ENCODE results near the gene MKI67. TPM values are rescaled to one million over a fixed set of nuclear protein-coding genes. Genes with fewer than 3 reads are reported as not detected.
"Not testable (repeated sequence)": the region's sequence is repeated elsewhere in the genome, so short reads cannot be mapped to it uniquely, and the experiment has no call there.

Gene MKI67
- total RNA-seq, 1 donor from 2014 or later: 40.6 TPM

DNA sequence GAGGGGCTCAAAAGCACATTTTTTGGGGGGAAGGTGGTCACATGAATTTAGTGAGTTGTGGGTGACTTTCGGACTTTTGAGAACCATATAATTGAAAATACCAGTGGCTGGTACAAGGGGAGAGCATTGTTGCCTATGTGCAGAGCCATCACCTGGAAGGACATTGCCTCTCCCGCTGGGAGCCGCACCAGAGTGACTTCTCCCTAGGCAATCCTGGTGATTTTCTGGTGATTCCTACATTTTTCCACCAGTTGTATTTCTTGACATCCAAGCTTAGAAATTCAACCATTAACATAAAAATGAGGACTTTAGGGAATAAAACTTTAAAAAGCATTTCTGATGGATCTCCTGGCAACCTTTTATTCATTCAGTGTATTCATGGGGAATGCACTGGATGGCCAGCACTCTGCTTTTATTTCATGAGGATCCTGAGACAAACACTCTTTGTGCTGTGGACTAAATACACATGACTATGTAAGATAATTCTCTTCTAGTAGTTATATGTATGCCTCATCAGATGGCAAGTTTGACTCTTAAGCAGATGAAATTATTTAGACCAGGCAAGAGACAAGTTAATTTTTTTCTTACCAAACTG lies 41.8 kb upstream of the MKI67 start:
- DNase-seq (ENCODE audit: low read depth): no peak
- TF ChIP-seq, protein P1, sequence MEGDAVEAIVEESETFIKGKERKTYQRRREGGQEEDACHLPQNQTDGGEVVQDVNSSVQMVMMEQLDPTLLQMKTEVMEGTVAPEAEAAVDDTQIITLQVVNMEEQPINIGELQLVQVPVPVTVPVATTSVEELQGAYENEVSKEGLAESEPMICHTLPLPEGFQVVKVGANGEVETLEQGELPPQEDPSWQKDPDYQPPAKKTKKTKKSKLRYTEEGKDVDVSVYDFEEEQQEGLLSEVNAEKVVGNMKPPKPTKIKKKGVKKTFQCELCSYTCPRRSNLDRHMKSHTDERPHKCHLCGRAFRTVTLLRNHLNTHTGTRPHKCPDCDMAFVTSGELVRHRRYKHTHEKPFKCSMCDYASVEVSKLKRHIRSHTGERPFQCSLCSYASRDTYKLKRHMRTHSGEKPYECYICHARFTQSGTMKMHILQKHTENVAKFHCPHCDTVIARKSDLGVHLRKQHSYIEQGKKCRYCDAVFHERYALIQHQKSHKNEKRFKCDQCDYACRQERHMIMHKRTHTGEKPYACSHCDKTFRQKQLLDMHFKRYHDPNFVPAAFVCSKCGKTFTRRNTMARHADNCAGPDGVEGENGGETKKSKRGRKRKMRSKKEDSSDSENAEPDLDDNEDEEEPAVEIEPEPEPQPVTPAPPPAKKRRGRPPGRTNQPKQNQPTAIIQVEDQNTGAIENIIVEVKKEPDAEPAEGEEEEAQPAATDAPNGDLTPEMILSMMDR (conservative IDR thresholded peaks at IDR 0.05; ENCODE audit: low read depth, low read length): no peak
- no peak overlapping the region for H3K4me3 ChIP-seq (ENCODE audit: low read depth, low read length)

DNA sequence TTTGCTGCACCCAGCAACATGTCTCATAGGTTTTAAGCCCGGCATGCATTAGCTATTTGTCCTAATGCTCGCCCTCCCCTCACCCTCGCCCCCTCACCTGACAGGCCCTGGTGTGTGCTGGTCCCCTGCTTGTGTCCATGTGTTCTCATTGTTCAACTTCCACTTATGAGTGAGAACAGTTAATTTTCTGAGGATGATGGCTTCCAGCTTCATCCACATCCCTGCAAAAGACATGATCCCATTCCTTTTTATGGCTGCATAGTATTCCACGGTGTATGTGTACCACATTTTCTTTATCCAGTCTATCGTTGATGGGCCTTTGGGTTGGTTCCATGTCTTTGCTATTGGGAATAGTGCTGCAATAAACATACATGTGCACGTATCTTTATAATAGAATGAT lies 40.9 kb upstream of the MKI67 start:
- not testable (repeated sequence) for DNase-seq (ENCODE audit: low read depth); H3K4me3 ChIP-seq (ENCODE audit: low read depth, low read length)

DNA sequence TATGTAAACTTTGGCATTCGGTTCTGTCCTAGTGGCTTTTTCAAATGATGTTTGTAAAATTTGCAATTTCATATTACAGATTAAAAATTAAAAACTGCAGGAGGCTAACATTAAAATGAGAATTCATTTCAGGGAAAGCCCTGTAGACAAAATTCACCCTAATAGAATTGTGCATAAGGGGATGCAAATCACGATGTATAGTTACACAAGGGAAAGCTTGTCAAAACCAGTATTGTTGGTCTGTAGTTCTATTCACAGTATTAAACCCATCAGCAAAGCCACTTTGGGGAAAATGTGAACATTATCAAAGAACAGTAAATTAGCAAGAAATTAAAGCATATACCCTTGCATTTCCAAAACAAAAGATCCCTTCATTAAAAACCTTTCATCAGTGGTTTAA lies 39.9 kb upstream of the MKI67 start:
- no peak for DNase-seq (ENCODE audit: low read depth)
- no peak overlapping the region for H3K4me3 ChIP-seq (ENCODE audit: low read depth, low read length)
- TF ChIP-seq, protein P1 (conservative IDR thresholded peaks at IDR 0.05; ENCODE audit: low read depth, low read length): no peak

DNA sequence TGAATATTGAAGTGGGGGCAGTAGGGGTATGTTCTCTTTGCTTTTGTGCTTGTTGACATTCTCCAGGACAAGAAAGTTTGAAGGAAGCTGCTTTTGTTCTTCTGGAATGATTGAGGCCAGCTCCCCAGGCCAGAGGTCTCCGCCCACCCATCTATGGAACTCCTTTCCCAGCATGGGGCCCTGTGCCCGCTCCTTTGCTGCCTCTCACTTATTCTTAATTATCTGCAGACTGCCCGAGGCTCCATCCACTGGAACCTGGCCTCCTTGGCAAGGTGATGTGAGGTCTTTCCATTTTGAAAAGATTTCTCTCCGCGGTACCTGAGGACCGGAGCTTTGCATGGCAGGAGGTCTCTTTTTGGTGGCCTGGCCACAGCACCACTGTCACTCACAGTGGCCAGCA lies 39.3 kb upstream of the MKI67 start:
- DNase-seq (ENCODE audit: low read depth): no peak
- H3K4me3 ChIP-seq (ENCODE audit: low read depth, low read length): no peak overlapping the region
- TF ChIP-seq, protein P1 (conservative IDR thresholded peaks at IDR 0.05; ENCODE audit: low read depth, low read length): no peak

DNA sequence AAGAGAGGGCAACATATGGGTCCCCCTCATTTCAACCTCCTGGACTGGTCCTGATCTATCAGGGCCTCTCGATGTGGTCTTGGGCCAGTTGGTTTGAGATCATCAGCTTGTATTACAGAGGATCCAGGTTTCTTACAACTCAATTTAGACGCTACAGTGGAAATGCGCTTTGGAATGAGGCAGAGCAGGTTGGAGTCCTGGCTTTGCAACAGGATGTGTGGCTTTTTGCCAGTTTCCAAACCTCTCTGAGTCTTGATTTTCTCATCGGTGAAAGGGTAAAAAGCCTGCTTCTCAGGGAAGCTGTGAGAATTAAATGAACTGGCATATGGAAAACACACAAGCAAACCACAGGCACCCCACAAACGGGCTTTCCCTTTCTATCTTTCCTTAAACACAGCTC lies 37.5 kb upstream of the MKI67 start:
- no peak for DNase-seq (ENCODE audit: low read depth)

DNA sequence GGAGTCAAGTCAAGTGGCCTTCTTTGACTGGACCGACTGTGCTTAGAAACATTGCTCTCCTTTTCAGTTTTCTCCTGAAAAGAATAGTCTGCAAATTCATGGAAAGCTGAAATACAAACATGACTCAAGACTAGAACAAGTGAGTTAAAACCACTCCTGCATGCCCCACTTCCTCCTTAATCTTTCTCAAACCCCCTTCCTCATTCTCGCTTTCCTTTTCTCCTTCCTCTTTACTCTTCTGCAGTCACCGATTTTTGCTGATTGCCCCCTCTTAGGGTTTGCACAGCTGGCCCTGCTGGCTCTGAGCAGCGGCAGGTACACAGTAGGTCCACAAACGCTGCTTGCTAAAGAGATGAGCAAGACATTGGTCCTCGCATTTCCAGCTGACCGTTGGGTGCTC lies 34.8 kb upstream of the MKI67 start:
- no peak for DNase-seq (ENCODE audit: low read depth)
- no peak overlapping the region for H3K4me3 ChIP-seq (ENCODE audit: low read depth, low read length)
- TF ChIP-seq, protein P1 (conservative IDR thresholded peaks at IDR 0.05; ENCODE audit: low read depth, low read length): no peak

More for the DNA sequence above, 37.5 kb upstream of the MKI67 start:
- H3K4me3 ChIP-seq (ENCODE audit: low read depth, low read length): no peak overlapping the region
- TF ChIP-seq, protein P1 (conservative IDR thresholded peaks at IDR 0.05; ENCODE audit: low read depth, low read length): no peak

DNA sequence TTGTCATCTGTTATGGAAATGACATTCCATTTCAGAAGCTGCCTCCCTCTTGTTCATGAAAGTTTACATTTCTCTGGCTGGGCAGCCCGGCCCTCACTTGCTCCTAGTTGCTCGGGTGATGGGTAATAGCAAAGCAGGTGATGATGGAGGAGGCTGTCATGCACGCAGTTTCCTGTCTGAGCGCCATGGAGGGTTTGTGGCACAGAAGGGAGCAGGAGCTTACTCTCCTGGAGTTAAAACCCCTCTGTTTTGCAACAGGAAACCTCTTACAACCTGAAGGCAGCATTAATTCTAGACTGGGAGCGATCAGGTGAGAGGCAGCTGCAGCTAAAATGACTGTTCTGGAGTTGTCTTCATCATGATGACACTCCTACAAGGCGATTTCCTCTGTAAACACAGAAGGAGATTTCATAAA lies 34.1 kb upstream of the MKI67 start:
- no peak overlapping the region for H3K4me3 ChIP-seq (ENCODE audit: low read depth, low read length)
- TF ChIP-seq, protein P1 (conservative IDR thresholded peaks at IDR 0.05; ENCODE audit: low read depth, low read length): no peak
- DNase-seq (ENCODE audit: low read depth): no peak
